NCI-H1694 treated with DMSO at 0.1 percent for 48 hours (cell line): ENCODE data around the gene VPS35L.
"Not testable (repeated sequence)": the region's sequence is repeated elsewhere in the genome, so short reads cannot be mapped to it uniquely, and the experiment has no call there.

Experiments used
- DNase-seq: peaks from one replicate; lab custom pipeline; 2025; lab: John Stamatoyannopoulos, UW

Gene VPS35L

DNA sequence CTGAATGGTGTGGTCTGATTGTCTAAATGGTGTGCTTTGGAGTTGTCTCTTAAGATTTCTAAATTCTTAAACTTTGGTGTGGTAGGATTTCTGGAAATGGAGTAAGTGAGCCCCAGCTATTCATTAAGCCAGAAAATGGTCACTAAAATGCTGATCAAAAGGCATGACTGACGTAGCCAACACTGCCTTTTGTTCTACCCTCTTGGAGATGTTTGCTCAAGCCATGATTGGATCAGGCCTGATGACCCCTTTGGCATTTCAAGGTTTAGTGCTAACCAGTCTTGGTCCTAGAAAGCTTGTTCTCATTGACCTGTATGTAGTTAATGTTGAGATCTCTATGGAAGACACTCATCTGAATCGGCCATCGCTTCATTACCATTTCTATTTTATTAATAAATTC, 94.5 kb downstream of the VPS35L start:
- DNase-seq = no peak

DNA sequence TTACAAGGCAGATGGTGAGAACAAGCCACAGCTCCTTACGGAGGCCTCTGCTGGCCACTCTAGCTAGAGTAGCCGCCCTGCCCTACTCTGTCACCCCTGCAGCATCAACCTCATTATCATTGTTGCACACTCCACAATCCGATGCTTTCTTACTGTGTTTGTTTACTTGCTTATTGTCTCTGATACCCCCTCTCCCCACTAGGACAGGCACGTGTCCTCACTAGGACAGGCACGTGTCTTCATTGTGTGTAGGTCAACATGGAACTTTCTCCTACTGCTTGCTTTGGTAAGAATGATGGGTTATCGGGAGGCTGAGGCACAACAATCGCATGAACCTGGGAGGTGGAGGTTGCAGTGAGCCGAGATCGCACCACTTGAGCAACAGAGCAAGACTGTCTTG, 98.6 kb downstream of the VPS35L start:
- no peak for DNase-seq

GRCh38 chr16:19655242-19655777, 99.8 kb downstream of the VPS35L start:
- DNase-seq = no peak

DNA sequence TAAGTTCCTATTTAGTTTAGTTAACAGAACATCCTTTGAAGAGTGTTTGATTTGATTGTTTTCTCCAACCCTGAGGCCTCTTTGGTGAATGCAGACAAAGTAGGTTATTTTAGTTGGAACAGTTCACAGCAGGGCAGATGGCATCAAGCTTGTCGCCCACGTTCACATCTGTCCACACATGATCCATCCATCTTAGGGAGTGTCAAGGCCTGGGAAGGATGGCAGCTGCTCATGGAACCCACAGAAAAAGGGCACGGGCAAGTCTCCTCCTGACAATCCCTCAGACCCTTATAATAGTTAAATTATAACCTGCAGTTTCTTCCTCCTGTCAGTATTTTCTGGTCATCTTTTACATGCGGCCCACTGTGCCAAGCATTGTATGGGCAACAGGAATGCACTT, 102.3 kb downstream of the VPS35L start:
- DNase-seq = peak; percentile 55

- no peak for DNase-seq
Observed at GRCh38 chr16:19659554-19659953, 104.1 kb downstream of the VPS35L start.

DNA sequence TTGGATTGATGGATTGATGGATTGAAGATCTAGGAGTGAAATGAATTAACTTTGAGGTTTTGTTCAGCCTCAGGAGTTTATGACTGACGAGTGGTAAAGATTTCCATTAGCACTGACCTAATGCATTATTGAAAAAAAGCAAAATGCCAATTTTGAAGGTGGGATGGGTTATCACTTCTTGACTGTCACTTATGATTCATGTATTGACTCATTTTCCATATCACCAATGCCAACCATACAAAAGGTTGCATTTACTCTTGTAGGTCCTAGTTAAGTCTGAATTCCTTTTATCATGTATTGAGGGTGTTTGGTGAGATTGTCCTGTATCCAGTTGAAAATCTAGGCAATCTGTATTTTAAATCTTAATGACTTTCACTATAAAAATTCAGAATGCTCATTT, 104.9 kb downstream of the VPS35L start:
- no peak for DNase-seq

DNA sequence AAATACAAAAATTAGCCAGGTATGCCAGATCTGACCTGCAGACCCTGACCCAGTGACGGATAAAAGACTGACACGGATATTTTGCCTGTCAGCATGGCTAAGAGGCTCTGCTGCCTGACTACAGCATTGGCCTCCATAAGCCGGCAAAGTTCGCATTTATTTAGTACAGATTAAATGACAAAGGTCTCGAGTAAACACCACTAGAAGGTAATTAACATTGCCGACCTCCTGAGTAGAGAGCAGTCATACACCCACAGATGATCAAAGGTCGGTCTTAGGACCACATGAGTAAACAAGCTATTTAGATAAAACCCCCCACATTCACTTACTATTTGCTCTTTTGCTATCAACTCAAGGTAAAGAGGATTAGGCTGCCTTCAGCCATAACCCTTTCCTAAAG, 106.8 kb downstream of the VPS35L start:
- no peak for DNase-seq

DNA sequence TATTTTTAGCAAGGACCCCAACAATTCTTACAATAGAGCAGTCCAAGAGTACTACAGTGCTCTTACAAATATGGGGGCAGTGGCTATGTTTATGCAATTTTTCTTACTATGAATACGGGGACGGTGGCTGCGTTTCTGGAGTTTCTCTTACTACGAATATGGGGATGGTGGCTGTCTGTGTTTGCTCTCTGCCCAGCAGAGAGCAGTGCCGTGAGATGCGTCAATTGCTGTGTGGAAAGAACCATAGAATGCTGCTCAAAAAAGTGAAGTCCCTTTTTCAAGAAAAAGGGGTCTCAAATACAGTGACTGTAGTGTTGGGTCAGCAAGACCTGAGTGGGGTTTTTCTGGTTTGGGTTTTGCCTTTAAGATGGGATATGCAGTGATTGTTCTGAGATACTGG, 108.7 kb downstream of the VPS35L start:
- DNase-seq = no peak

GRCh38 chr16:19665313-19665712, 109.8 kb downstream of the VPS35L start:
- not testable (repeated sequence) for DNase-seq

DNA sequence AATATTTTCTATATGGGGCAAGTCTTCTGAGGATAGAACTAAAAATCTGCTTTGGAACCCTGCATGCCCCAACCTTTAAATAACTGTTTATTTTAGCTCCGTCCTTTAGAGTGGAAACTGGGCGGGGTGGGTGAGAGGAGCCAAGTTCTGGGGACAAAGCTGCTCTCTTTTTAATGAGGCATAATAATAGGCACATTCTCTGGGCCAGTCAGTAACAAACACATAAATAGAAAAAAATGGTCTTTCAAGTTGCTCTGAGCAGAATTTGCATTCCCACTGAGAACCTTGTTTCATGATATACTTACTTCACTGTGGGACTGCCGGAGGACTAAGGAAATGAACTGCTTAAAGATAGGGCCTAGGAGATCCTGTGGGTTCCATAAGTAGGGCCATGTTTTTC, 111.0 kb downstream of the VPS35L start:
- DNase-seq = no peak

- no peak for DNase-seq
Observed at GRCh38 chr16:19672378-19672777, 116.9 kb downstream of the VPS35L start.

DNA sequence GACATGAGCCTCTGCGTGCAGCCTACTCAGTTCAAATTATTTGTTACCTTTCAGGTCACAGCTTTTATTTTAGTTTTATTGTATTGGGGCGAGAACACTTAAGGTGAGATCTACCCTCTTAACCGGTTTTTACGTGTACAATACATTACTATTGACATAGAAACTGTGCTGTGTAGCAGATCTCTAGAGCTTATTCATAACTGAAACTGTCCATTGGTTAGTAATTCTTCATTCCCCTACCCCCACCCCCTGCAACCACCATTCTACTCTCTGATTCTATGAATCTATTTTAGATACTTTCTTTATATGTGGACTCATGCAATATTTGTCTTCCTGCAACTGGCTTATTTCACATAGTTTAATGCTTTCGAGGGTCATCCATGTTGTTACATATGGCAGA, 119.0 kb downstream of the VPS35L start:
- no peak for DNase-seq

- no peak for DNase-seq
Observed at GRCh38 chr16:19677402-19677801, 121.9 kb downstream of the VPS35L start.

- no peak for DNase-seq
Observed at GRCh38 chr16:19678804-19679203, 123.3 kb downstream of the VPS35L start.

DNA sequence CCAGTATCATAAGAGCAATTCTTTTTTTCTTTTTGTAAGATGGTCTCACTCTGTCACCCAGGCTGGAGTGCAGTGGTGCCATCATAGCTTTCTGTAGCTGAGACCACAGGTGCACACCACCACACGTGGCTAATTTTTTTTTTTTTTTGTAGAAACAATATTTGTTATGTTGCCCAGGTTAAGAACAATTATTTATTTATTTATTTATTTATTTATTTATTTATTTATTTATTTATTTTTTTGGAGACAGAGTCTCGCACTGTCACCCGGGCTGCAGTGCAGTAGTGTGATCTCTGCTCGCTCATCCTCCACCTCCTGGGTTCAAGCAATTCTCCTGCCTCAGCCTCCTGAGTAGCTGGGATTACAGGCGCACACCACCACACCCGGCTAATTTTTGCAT, 123.8 kb downstream of the VPS35L start:
- not testable (repeated sequence) for DNase-seq

DNA sequence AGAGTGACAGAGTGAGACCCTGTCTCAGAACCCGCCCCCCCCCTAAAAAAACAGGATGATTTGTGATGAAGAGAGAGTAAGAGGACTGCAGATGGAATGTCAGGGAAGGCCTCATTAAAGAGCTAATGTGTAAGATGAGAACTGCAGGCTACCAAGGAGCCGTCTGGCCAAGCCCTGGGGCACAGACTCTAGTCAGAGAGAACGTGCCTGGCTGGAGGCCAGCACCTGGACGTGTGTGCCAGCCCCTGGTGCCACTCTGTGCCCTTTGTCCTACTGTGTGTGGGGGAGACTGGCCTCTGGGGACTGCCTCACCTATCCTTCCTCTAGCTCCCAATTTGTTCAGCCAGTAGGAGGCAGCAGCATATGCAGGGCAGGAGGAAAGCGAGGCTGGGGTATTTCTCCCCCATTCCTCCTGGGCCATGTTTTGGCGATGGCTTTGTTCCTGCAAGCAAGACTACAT, 125.4 kb downstream of the VPS35L start:
- no peak for DNase-seq

DNA sequence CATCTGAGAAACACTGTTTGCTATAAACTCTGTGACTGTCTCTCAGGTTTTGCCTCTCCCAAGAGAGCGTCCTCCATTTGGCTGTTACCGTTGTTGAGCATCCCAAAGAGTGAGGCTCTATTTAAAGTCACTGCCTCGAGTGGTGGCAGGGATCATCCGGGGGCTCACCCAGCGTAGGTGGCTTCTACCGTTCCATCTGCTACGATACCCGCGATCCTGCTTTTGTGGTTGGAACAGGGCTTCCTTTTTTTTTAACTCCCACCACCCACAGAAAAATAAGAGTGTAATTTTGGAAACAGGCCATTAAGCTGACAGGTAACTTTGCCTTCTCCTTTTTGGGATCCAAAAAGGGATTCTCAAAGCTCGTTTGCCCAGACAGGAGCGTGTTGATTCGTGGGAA, 126.1 kb downstream of the VPS35L start:
- no peak for DNase-seq

- DNase-seq = no peak
Observed at GRCh38 chr16:19683453-19684236, 128.1 kb downstream of the VPS35L start.

GRCh38 chr16:19685176-19685575, 129.7 kb downstream of the VPS35L start:
- no peak for DNase-seq

DNA sequence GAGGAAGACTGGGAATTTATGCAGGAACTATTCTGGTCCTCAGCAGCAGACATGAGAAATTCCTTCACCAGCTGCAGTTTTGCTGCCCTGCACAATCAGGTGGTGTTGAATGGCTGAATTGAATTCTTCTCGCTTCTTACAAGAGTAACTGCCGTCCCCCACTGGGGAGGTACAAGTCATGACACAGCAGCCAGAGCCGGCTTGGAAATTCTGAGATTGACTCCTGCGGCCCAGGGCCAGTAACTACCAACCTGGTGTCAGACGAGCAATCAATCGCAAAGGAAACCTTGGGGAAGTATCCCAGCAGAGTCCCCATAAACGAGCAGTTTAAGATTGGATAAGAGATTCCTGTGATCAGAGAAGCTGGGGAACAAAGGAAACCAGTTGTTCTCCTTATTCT, 131.8 kb downstream of the VPS35L start:
- no peak for DNase-seq

GRCh38 chr16:19688396-19689024, 133.0 kb downstream of the VPS35L start:
- DNase-seq = no peak

GRCh38 chr16:19689342-19689741, 133.8 kb downstream of the VPS35L start:
- DNase-seq = no peak

- DNase-seq = no peak
Observed at GRCh38 chr16:19690196-19690595, 134.7 kb downstream of the VPS35L start.
